CD4-positive, alpha-beta T cell treated with Interleukin-4 for 1 hour (primary cell): ENCODE measurements around the gene DISC1.

Experiments
- DNase-seq, 2 donors: peaks; one replicate each; pipeline ENCODE4 v3.0.0-alpha.2; 2020 to 2022

Gene DISC1

DNA sequence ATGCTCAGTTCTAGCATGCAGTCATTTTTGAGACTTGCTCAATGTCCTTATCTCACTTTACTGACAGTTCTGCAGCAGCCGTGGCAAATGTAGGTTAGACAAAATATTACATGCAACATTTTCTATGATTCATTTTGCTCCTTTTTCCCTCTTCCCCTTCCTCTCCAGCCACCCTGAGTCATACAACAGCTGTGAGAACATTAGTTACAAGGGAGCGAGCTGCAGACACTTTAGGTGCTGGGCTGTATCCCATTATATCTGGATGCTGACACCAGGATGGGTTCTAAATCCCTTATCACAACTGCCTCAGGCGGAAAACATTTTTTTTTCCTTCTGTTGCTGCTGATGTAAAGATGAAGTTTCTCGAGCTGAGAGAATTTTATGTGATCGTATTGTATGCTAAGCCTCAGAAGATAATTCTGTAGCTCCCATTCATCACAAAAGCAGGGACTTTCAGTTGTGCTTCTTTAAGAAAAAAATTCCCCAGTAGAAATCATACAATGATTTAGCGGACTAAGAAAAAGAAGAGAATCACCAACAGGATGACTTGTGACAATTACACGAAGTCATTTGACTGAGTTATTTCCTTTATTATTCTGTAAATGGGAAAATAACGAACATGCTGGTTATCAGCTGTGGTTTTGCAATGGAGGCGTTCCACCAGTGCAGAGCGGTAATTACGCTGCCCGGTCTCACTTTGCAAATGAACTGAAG, 345.0 kb downstream of the DISC1 start:
- DNase-seq = no peak

DNA sequence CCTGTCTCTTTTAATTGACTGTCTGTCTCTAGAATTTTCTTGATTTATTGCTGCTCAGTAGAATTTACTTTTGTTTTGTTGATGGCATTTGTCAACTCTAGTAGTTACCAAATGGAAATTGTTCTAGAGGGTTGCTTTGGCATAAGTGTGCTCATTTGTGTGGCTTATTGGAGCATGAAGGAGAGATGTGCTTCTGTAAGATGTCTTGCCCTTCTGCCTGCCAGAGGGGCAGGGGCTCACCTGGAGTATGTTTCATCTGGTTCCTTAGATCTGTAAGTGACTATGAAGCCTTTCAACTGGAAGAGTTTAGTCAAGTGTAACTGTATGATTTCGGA, 345.5 kb downstream of the DISC1 start:
- DNase-seq = no peak

DNA sequence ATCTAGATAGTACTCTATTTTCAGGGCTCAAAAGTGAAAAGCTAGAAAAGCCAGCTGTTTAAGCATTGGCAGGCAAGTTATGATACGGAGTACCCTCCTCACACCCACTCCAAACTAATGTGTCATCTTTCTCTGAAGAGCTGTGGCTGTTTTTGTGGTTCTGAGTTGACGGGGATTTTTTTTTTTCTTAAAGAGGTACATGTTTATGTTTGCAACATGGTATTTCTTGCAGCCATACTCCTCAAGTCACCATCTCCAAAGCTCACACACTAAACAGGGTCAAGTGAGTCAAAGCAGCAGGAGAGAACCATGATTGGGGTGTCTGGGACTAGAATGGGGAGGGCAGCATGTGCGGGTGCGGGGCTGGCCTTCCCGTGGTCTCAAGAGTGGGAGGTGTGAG, 347.2 kb downstream of the DISC1 start:
- DNase-seq = no peak

DNA sequence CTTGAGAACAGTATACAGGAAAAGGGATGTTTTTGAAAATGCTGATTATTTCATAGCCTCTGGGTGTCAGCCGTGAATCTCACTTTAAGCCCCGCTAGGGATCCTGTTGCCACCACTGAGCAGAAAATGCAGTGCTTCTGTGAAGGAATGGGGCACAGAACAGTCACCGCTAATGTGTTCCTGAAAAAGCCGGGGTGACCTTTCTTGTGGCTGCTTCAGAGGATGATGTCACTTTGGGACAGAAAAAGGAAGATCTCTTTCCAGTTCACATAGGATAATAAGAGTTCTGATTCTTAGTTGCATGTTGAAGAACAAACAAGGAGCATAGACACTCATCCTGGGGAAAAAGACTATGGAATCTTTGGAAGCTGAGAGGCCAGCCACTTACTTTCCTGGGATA, 349.6 kb downstream of the DISC1 start:
- DNase-seq = no peak

DNA sequence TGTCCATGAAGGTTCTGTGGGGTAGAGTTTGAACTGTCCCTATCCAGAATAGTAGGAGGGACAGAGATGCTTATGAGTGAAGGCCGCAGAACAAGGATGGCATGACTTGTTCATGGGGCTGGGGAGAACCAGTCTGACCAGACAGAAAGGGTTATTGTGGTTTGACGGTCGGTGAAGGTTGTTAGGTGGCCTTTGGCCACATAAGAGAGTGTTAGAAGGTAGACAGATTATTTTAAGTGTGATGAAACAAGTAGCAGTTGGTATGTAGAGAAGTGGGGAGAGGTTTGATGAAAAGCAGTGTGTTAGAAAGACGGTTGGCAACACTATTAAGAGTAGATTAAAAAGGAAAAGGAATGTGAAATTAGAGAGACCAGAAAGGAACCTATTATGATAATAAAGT, 355.1 kb downstream of the DISC1 start:
- no peak for DNase-seq

DNA sequence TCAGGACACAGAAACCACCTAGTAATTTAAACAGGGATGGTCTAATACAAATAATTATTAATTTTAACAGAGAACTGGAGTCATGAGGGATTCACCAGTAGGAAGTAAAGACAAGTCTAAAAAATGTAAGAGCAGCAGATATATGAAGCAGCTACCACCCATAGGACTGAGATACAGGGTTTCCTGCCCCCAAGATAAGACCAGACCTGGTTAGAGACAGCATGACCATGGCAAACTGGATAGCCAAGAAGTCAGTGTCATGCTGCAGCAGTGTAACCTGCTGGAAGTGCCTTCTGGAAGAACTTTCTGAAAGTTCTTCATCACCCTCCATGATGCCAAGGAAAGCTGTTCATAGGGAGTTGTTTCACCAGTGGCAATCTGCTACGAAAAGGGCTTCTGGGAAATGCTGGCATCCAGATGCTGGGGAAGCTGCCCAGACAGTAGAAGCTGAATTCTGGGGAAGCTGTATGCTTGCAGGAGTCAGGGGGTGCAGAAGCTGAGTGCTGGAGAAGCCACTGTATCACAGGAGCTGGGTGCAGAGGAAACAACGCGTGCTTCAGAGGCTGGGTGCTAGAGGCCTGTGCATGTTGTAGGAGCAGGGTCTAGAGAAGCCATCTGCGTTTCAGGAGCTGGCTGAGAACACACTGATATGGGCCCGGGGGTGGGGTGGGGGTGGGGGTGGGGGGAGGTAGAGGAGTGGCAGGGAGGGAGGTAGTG, 356.4 kb downstream of the DISC1 start:
- no peak for DNase-seq

DNA sequence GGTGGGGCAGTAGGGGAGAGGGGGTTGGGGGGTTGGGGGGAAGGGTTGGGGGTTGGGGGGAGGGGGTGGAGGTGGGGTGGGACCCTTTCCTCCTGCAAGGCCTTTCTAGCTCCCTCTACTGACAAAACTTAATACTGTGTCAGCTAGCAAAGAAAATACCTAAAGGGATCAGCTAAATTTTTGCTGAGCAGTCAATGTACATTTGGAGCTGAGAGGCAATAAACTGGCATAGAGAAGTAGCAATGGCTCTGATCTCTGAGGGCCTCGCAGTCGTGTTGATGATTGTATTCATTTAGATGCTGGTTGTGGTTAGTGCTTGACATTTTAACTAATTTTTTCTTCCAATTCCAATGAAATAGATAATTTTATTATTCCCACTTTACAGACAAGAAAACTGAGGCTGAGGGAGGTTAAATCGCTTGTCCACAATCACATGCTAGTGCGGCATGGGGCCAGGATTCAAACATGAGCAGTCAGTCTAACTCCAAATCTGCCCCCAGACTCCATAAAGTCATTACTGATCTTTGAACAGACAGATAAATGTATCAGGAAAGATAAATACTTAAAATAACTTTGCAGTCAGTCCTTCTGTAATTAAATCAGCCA, 357.1 kb downstream of the DISC1 start:
- DNase-seq = no peak

DNA sequence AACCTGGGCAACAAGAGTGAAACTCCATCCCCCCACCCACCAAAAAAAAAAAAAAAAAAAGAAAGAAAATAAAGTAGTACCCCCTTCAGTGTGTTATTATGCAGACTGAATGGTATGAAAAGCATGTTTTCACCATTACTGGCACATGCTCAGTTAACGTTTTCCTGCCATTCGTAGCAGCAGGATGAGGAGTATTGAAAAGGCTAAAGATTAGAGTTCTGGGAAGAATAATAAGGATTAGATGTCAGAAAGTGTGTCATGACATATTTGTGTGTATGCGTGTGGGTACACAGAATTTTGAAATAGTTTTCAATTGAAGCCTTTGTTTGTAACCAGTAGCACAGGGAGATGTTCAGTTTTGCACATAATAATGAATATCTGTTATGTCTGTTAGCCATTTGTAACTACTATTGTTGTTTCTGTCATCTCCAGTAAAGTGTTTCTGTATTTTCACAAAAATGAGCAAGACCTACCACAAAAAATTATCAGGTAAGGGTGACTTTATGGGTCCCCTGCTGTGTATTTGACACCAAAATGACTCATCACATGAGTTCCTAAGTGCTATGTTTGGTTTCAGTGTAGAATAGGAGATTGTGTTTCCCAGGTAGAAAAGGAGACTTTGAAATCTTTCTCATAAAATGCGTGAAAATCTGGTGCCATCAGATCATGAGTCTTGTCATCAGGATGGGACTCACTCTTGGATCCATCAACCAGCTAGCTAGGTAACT, 358.9 kb downstream of the DISC1 start:
- DNase-seq = no peak

DNA sequence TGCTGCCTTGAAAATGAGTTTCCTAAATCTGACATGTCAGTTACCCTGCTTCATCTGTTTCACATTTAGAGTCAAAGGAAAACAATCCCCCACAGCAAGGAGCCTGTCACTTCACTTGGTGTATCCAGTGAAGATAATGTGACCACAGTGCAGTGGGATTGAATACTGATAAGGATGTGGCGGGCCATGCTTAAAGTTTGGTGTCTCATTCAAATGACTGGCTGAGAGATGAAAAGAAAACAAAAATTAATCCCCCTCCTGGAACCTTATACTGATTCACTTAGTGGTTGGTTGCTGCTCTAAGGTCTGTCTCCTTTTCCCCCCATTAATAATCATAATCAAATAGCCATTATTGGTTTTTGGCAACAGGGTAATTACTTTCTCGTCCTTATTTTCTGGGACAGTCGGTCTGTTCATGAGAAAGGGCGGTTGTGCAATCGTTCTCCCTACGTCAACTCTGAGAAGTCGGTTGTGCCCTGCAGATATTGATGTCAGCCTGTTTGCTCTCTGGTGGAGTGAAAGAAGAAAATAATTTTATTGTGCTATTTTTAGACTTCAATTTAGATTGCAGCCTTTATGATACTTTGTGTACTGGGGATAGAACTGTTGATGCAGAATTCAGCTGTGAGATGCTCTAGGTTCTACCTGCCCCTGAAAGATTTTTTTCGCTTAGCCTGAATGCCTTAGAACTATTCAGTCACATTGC, 360.2 kb downstream of the DISC1 start:
- no peak for DNase-seq

DNA sequence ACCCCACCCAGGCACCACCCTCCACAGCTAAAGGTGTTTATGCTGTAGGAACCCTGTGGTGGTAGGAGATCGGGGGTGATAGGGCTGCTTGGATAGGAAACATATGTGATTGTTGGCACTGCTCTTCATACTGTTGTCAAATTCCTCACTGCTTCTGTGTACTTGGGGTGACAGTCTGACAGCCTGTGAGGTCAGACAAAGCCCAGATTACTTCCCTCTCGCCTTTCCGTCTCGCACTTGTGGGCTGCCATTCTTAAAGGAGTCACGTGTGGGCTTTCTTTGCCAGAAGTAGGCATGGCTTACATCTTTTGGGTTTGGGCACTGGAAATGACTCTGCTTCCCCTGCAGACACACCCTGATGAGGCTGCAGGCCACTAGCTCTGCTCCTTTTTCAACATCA, 363.8 kb downstream of the DISC1 start:
- DNase-seq = no peak

DNA sequence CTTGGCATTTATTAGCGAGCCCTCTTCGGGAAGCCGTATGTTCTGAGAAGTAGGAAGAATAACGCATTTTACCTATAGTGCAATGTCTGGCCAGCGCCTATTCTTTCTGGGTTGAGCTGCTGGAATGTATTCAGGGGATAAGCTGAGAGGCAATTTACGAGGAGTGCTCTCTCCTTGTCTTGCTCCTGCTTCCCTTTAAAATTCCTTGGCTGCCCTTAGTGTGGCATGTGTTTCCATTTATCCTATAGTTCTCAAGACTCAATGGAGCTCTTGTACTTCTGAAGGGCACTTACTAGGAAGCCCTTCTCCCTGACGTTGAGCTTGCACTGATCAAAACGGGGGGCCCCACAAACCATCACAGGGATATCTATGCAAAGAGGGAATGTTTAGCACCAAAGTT, 364.6 kb downstream of the DISC1 start:
- no peak for DNase-seq

DNA sequence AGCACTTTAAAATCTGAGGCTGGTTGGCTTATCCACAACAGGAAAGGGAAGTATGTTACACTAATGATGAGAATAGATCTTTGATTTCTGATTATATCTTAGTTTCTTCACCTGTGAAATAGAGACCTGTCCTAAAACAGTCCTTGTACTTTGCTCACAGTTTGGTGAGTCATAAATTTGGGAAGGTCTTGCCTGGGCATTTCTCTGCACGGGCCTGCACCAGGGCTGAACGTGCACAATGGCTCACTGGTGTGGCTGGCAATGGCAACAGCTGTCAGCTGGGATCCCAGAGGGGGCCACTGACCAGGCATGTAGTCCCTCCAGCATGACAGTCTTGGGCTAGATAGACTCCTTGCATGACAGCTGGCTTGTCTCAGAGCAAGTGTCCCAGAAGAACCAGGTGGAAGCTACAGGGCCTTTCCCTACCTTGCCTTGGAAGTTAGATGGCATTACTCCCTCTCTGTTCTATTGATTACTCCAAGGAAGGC, 367.4 kb downstream of the DISC1 start:
- no peak for DNase-seq

DNA sequence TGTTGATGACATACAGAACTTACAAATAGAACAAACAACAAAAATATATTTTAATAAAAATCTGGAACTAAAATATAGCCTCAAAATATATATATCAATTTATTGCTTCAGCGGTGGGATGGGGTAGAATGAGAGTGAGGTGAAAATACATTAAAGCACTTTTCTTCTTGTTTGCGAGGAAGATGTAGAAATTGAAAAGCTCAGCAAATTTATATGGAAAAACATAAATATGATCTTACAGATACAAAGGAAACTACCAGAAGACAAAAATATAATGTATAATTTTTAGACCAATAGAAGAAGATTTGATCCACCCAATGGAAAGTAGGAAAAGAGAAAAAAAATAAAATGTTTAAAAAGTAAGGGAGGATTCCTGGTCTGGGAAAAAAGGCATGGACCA, 372.2 kb downstream of the DISC1 start:
- DNase-seq = no peak

DNA sequence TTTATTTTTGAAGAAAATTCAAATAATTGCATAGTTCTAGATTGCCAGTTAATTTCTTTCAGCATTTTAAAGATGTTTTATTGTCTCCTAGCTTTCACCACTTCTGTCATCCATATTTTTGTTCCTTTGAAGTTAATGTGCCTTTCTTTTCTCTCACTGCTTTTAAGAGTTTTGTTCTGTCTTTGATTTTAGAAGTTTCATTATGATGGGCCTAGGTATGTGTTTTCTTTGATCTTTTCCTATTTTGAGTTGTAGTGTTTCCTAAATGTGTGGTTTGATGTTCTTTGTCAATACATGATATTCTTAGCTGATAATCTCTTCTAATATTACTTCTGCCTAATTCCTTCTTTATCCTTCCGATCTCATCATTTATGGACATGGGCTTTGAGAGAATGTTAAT, 378.7 kb downstream of the DISC1 start:
- no peak for DNase-seq

DNA sequence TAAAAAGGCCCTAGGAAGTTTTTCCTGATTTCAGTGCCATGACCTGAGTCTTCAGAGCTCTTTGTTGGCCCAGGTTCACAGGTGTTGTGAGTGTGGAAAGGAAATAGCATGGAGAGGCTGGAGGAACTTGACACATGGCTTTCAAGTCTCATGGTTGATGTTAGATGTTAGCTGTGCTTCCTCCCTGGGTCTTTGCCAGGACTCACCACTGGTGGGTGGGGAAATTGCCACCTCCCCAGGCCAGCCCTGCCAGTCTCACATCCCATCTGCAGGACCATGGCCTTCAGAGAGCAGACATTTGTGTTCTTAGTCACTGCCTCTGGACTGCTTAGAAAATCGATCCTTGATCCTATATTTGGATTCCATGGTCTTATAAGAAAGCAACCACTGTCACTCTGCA, 383.2 kb downstream of the DISC1 start:
- DNase-seq = no peak

DNA sequence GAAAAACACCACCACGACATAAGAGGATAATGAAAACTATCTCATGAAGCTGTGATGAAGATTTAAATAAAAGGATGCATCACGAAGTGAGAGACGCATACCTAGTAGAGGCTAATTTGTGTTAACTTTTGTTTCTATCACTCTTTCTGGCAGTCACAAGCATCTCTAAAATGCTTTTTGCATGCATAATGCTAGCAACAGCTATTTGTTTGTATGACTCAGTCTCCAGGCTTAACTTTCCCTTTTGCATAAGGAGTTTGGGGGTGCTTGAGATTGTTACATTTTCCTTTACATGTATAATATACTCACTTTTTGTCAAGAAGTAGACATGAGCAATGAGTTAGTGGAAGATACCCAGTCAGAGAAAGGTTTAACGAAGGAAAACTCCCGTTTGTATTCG, 385.4 kb downstream of the DISC1 start:
- DNase-seq = no peak

DNA sequence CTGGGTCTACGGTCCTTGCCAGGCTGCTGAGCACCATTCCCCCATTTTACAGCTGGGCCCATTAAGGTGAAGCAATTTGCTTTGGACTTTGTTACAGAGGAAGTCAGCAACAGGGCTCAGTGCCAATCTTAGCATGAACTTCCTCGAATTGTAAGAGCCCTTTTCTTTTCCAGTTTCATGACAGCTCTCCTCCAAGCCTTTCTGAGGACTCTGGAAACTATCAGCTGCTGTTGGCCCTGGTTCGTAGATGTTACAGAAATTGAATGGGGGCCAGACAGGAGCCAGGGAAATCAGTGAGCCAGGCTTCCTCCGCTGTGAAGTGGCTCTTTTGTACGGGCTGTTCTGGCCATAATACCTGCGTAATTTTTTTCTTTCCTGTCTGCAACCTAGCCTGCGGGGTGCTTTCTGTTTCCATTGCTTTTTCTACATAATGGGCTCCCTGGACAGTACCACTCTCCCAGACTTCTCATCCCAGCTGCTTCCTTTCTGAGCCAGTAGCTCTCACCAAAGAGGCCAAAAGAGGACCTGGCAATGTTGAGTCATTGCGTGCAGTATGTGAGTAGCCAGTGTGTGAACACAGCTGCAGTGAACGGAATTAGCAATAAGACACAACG, 386.3 kb downstream of the DISC1 start:
- no peak for DNase-seq

DNA sequence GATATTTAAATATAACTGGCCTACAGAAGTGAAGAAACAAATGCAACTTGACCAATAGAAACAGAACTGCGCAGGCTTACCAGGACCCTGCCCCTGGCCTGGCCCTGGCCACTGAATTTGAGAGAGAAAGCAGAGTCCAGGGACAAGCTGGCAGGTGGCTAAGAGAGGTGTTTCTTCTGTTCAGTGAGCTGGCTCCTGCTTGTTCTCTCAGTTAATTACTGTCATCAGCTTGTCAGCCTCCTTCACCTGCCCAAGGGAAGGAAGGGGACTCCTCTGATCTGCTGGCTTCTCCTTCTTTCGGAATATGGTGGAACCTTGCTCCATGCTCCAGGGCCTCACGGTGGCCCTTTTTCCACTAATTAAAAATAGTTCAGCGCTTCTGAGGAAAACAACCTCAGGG, 388.4 kb downstream of the DISC1 start:
- no peak for DNase-seq

DNA sequence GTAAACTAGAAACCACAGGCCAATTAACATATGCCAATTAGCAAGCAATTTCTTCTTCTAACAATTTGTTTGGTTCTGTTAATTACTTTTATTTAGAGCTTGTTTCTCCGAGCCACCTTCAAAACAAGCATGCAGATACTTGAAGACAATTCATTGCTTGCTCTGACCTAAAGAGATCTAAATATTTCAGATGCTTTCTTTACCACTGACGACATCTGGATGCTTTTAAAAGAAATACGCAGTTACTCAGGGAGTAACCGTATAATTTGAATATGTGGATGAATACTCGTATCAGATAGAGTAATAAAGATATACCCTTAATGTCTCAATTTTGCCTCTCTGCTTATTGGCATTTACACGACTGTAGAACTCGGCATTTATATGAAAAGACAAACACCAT, 390.0 kb downstream of the DISC1 start:
- no peak for DNase-seq

DNA sequence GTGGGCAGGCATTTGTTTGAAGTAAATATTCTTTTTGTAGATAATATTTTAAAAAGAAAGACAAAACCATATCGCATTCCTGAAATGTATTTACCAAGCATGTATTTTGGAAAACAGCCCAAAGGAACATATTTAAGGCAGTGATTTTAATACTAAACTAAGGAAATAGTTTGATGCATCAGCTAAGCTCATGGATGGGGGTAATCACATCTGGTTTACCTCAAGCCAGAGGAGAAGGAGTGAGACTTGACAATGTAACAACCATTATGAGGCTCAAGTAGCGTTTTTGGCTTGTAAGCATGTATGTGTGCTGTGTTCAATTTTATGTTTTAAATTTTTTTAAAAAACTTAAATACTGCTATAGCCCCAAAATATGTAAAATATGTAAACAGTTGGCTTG, 390.5 kb downstream of the DISC1 start:
- DNase-seq = no peak

DNA sequence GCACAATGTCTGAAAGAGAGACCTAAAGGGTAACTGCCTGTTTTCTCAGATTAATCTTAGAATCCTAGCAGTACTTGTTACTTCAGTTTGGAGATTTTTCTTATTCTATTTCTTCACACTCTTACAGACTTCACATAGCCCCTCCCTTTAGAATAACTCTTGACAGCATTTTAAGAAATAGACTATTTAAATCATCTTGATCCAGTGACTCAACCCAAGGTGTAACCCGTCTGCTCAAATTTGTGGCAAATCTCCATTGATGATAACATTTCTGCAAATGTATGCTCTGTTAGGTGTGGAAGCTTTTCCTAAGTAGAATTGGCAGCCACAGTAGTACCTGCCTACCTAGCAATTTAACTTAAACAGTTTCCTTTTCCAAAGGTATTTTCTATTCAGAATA, 391.2 kb downstream of the DISC1 start:
- no peak for DNase-seq

DNA sequence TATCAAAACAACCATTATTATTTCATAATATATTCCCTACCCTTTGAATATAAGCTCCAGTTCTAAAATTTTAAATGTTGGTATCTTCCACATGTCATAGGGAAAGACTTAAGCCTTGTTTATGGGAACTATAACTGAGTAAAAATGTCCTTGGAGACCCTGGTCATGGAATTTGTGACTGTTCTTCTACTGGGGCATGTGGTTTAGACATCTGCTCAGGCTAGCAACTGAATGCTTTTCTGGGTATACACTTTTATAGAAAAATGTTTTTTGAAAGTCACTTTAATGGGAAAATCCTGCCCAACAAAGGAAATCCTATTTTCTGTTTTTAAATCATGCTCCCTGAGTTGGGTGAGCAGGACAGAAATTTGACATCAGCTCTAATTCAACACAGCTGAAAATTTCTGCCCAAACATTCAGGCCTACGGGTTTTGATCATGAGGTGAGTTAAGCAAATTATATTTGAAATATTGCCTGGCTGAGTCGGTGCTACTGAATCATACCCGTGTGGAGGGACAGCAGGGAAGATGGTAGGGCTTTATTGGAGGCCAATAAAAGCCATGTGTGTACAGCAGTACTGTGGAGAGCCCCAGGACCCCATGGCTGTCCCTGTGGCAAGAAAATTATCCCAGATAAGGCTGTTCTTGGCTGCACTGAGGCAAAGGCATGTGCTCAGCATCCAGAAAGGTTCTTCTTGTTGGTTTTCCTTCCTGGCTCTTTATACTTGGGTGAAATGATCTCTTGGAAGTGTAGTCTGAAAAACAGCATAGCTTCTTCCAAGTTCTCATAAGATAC, 391.8 kb downstream of the DISC1 start:
- no peak for DNase-seq
